Naive thymus-derived CD4-positive, alpha-beta T cell (primary cell): ENCODE measurements around the gene BTD. TPM values are rescaled to one million over a fixed set of nuclear protein-coding genes. Genes with fewer than 3 reads are reported as not detected.

ENCODE experiments used
- ATAC-seq: fragments of 150-1000 bp; cut with Tn5 transposase; 2 replicates; pipeline ENCODE4 v1.10.0; 2021; ENCODE audit warnings: mild to moderate bottlenecking, moderate library complexity
- CTCF ChIA-PET: fragments of 350-600 bp; sonication (Branson Sonifier 250); formaldehyde crosslinking; loops from one replicate; lab custom pipeline; 2021; ENCODE audit warnings: antibody characterized with exemption; lab: Charles Lee
- POLR2A ChIA-PET: fragments of 350-600 bp; sonication (Branson Sonifier 250); formaldehyde crosslinking; loops from one replicate; lab custom pipeline; 2021; ENCODE audit warnings: antibody characterized with exemption, inconsistent platforms; lab: Charles Lee
- DNase-seq, 9 donors: peaks; one replicate each; pipeline versions ENCODE4 v3.0.0 to v3.0.0-alpha.2; 2020 to 2022; ENCODE audit warnings: mixed read lengths in 1 of 9
- H3K27ac ChIP-seq: one replicate; pipeline ENCODE4 v1.7.0; 2013; ENCODE audit warnings: mild to moderate bottlenecking, low read depth, low read length, moderate library complexity
- H3K27me3 ChIP-seq, 2 donors: one replicate each; pipeline ENCODE4 v1.7.0; 2013; ENCODE audit warnings: low read length in 2 of 2, mild to moderate bottlenecking in 2 of 2, moderate library complexity in 2 of 2; ENCODE audit not compliant: control insufficient read depth in 2 of 2, insufficient read depth in 2 of 2
- H3K36me3 ChIP-seq, 3 experiments: 1 replicate in 2 of 3; 2 replicates in 1 of 3; pipeline ENCODE4 v1.7.0; 2013; ENCODE audit warnings: low read length in 3 of 3, mild to moderate bottlenecking in 3 of 3, moderate library complexity in 1 of 3; ENCODE audit not compliant: insufficient read depth in 3 of 3, control insufficient read depth in 2 of 3
- H3K4me1 ChIP-seq, 2 donors: one replicate each; pipeline ENCODE4 v1.7.0; 2013; ENCODE audit warnings: low read length in 2 of 2, mild to moderate bottlenecking in 2 of 2, moderate library complexity in 1 of 2; ENCODE audit not compliant: control insufficient read depth in 2 of 2, insufficient read depth in 2 of 2
- H3K4me3 ChIP-seq: 2 replicates; pipeline ENCODE4 v1.7.0; 2013; ENCODE audit warnings: mild to moderate bottlenecking, low read length
- H3K9me3 ChIP-seq, 3 experiments: 1 replicate in 2 of 3; 2 replicates in 1 of 3; pipeline ENCODE4 v1.7.0; 2013; ENCODE audit warnings: low read length in 3 of 3; ENCODE audit not compliant: control insufficient read depth in 2 of 3
- H3K27ac Mint-ChIP-seq, 9 donors: one replicate each; pipeline ENCODE4 v1.8.0; 2020 to 2022; ENCODE audit warnings: mixed read lengths in 9 of 9, mild to moderate bottlenecking in 8 of 9, moderate library complexity in 5 of 9, inconsistent platforms in 2 of 9
- H3K27me3 Mint-ChIP-seq, 5 donors: one replicate each; pipeline ENCODE4 v1.8.0; 2021 to 2022; ENCODE audit warnings: mixed read lengths in 5 of 5, mild to moderate bottlenecking in 1 of 5
- H3K36me3 Mint-ChIP-seq, 5 donors: one replicate each; pipeline ENCODE4 v1.8.0; 2020 to 2022; ENCODE audit warnings: mixed read lengths in 5 of 5, mild to moderate bottlenecking in 3 of 5, inconsistent platforms in 1 of 5
- H3K4me1 Mint-ChIP-seq, 7 donors: one replicate each; pipeline ENCODE4 v1.8.0; 2020 to 2022; ENCODE audit warnings: mixed read lengths in 7 of 7, mild to moderate bottlenecking in 3 of 7, inconsistent platforms in 1 of 7
- H3K4me3 Mint-ChIP-seq, 10 donors: one replicate each; pipeline ENCODE4 v1.8.0; 2020 to 2022; ENCODE audit warnings: mild to moderate bottlenecking in 10 of 10, mixed read lengths in 10 of 10, moderate library complexity in 6 of 10, inconsistent platforms in 2 of 10
- H3K9me3 Mint-ChIP-seq, 11 donors: one replicate each; pipeline ENCODE4 v1.8.0; 2020 to 2022; ENCODE audit warnings: mixed read lengths in 11 of 11, mild to moderate bottlenecking in 4 of 11, inconsistent platforms in 1 of 11, moderate library complexity in 1 of 11
- intact Hi-C, 2 donors: fragments of 100-400 bp; cut with micrococcal nuclease; formaldehyde crosslinking; loops; one replicate each; pipeline ENCODE4 v1.15.1; 2023
- polyA plus RNA-seq, 2 donors: library from polyadenylated mRNA; unstranded; fragments of 300-500 nt; fragmentation: Illumina TruSeq; gene quantifications; one replicate each; pipeline ENCODE4 v1.2.3, GENCODE V29; 2021
- total RNA-seq, 6 experiments: library from RNA in 5 of 6; stranded (reverse) in 5 of 6; gene quantifications; 1 replicate in 5 of 6; 2 replicates in 1 of 6; pipeline ENCODE4 v1.2.3 and lab custom pipeline; 2021 to 2026

Gene BTD
- total and polyA plus RNA-seq, 7 experiments from 2014 or later = 6.8 to 23.3 (median 17.0) TPM

- ChIA-PET CTCF (no interaction called here), POLR2A (no interaction called here)
- Histone ChIP-seq H3K27ac (no peak overlapping the region), H3K36me3 (peaks cover 0 to under 1% (median 0%) of the 10 kb centered on the region in 3 experiments), H3K9me3 (no peaks in the 10 kb centered on the region), H3K4me3 (no peak overlapping the region), H3K27me3 (no peaks in the 10 kb centered on the region), H3K4me1 (peaks cover 38 to 44% of the 10 kb centered on the region in 2 donors)
- no peak for ATAC-seq
- Mint-ChIP-seq H3K4me1 (peaks cover 34 to 63% (median 57%) of the 10 kb centered on the region in 7 donors), H3K27me3 (peaks cover 0 to 23% (median 11%) of the 10 kb centered on the region in 5 donors), H3K27ac (peak overlapping the region in 1 of 9 donors; percentile 52), H3K36me3 (peaks cover 0 to 32% (median 18%) of the 10 kb centered on the region in 5 donors), H3K9me3 (peaks cover 0 to 11% (median 2%) of the 10 kb centered on the region in 11 donors), H3K4me3 (peak overlapping the region in 4 of 10 donors; percentile 20 to 81 (median 52))
- intact Hi-C loops = loop anchor here (5.0 kb wide), 3 partner anchors 37 to 207 kb away; no protein-coding TSS in a partner anchor
- no peak for DNase-seq
Observed at GRCh38 chr3:15649858-15650257, 48.3 kb downstream of the BTD start.

GRCh38 chr3:15651396-15651795, 49.9 kb downstream of the BTD start:
- H3K27ac ChIP-seq = no peak overlapping the region
- Mint-ChIP-seq H3K36me3 (peaks cover 3 to 33% (median 18%) of the 10 kb centered on the region in 5 donors), H3K27ac (peak overlapping the region in 1 of 9 donors; percentile 76), H3K9me3 (peaks cover 0 to 23% (median 13%) of the 10 kb centered on the region in 11 donors), H3K4me1 (peaks cover 29 to 50% (median 48%) of the 10 kb centered on the region in 7 donors), H3K27me3 (peaks cover 0 to 23% (median 11%) of the 10 kb centered on the region in 5 donors), H3K4me3 (no peak overlapping the region)
- peaks cover 0 to 8% (median 5%) of the 10 kb centered on the region in 3 experiments for H3K9me3 ChIP-seq
- CTCF ChIA-PET = no interaction called here
- POLR2A ChIA-PET = no interaction called here
- no peaks in the 10 kb centered on the region for H3K27me3 ChIP-seq
- intact Hi-C loops = no loop called here
- H3K4me3 ChIP-seq = no peak overlapping the region
- peaks cover 31 to 32% of the 10 kb centered on the region in 2 donors for H3K4me1 ChIP-seq
- no peak for DNase-seq
- no peak for ATAC-seq
- H3K36me3 ChIP-seq = no peaks in the 10 kb centered on the region

- Histone ChIP-seq H3K27me3 (no peaks in the 10 kb centered on the region), H3K4me3 (no peak overlapping the region), H3K9me3 (peaks cover 6 to 23% (median 15%) of the 10 kb centered on the region in 3 experiments), H3K4me1 (peaks cover 12 to 15% of the 10 kb centered on the region in 2 donors), H3K27ac (no peak overlapping the region), H3K36me3 (no peaks in the 10 kb centered on the region)
- no peak overlapping the region for H3K27ac Mint-ChIP-seq
- H3K4me3 Mint-ChIP-seq = no peak overlapping the region
- peaks cover 7 to 37% (median 24%) of the 10 kb centered on the region in 5 donors for H3K36me3 Mint-ChIP-seq
- H3K27me3 Mint-ChIP-seq = peaks cover 0 to 23% (median 11%) of the 10 kb centered on the region in 5 donors
- no peak for ATAC-seq
- ChIA-PET POLR2A (no interaction called here), CTCF (no interaction called here)
- H3K4me1 Mint-ChIP-seq = peaks cover 11 to 32% (median 30%) of the 10 kb centered on the region in 7 donors
- intact Hi-C loops = no loop called here
- no peak for DNase-seq
- peaks cover 0 to 42% (median 22%) of the 10 kb centered on the region in 11 donors for H3K9me3 Mint-ChIP-seq
Observed at GRCh38 chr3:15653321-15653720, 51.8 kb downstream of the BTD start.

GRCh38 chr3:15654127-15654526, 52.6 kb downstream of the BTD start:
- Mint-ChIP-seq H3K4me1 (peaks cover 6 to 32% (median 23%) of the 10 kb centered on the region in 7 donors), H3K9me3 (peaks cover 0 to 50% (median 29%) of the 10 kb centered on the region in 11 donors), H3K27me3 (peaks cover 0 to 25% (median 11%) of the 10 kb centered on the region in 5 donors), H3K36me3 (peaks cover 12 to 39% (median 27%) of the 10 kb centered on the region in 5 donors), H3K27ac (no peak overlapping the region), H3K4me3 (no peak overlapping the region)
- Histone ChIP-seq H3K27ac (no peak overlapping the region), H3K27me3 (no peaks in the 10 kb centered on the region), H3K4me3 (no peak overlapping the region), H3K36me3 (no peaks in the 10 kb centered on the region), H3K4me1 (peaks cover 4 to 7% of the 10 kb centered on the region in 2 donors), H3K9me3 (peaks cover 6 to 26% (median 15%) of the 10 kb centered on the region in 3 experiments)
- POLR2A ChIA-PET = no interaction called here
- ATAC-seq (no peak), DNase-seq (no peak)
- CTCF ChIA-PET = interaction anchor here (0.5 kb wide), 1 partner anchor 614 kb away, joined by 3 read pairs; no protein-coding TSS in a partner anchor
- intact Hi-C loops = no loop called here

- DNase-seq (no peak), ATAC-seq (no peak)
- Mint-ChIP-seq H3K27me3 (peaks cover 0 to 19% (median 7%) of the 10 kb centered on the region in 5 donors), H3K4me1 (peaks cover 5 to 32% (median 22%) of the 10 kb centered on the region in 7 donors), H3K9me3 (peaks cover 0 to 55% (median 27%) of the 10 kb centered on the region in 11 donors), H3K27ac (no peak overlapping the region), H3K36me3 (peaks cover 12 to 37% (median 26%) of the 10 kb centered on the region in 5 donors), H3K4me3 (no peak overlapping the region)
- ChIA-PET CTCF (no interaction called here), POLR2A (no interaction called here)
- Histone ChIP-seq H3K36me3 (no peaks in the 10 kb centered on the region), H3K27me3 (no peaks in the 10 kb centered on the region), H3K4me1 (peaks cover 0 to 6% of the 10 kb centered on the region in 2 donors), H3K9me3 (peaks cover 6 to 26% (median 15%) of the 10 kb centered on the region in 3 experiments), H3K27ac (no peak overlapping the region), H3K4me3 (no peak overlapping the region)
- intact Hi-C loops = no loop called here
Observed at GRCh38 chr3:15654891-15655290, 53.3 kb downstream of the BTD start.

- Histone ChIP-seq H3K4me1 (peaks cover 0 to 6% of the 10 kb centered on the region in 2 donors), H3K4me3 (no peak overlapping the region), H3K36me3 (no peaks in the 10 kb centered on the region), H3K9me3 (peaks cover 6 to 26% (median 15%) of the 10 kb centered on the region in 3 experiments), H3K27me3 (no peaks in the 10 kb centered on the region), H3K27ac (no peak overlapping the region)
- H3K4me3 Mint-ChIP-seq = no peak overlapping the region
- peaks cover 12 to 38% (median 23%) of the 10 kb centered on the region in 5 donors for H3K36me3 Mint-ChIP-seq
- DNase-seq = no peak
- intact Hi-C loops = no loop called here
- peak overlapping the region in 1 of 9 donors; percentile 22 for H3K27ac Mint-ChIP-seq
- H3K4me1 Mint-ChIP-seq = peaks cover 5 to 31% (median 21%) of the 10 kb centered on the region in 7 donors
- H3K9me3 Mint-ChIP-seq = peaks cover 0 to 63% (median 29%) of the 10 kb centered on the region in 11 donors
- no peak for ATAC-seq
- peaks cover 0 to 13% (median 3%) of the 10 kb centered on the region in 5 donors for H3K27me3 Mint-ChIP-seq
- POLR2A ChIA-PET = no interaction called here
- CTCF ChIA-PET = no interaction called here
Observed at GRCh38 chr3:15656342-15656741, 54.8 kb downstream of the BTD start.
